ENCODE measurements around the gene TPST2.

DNA sequence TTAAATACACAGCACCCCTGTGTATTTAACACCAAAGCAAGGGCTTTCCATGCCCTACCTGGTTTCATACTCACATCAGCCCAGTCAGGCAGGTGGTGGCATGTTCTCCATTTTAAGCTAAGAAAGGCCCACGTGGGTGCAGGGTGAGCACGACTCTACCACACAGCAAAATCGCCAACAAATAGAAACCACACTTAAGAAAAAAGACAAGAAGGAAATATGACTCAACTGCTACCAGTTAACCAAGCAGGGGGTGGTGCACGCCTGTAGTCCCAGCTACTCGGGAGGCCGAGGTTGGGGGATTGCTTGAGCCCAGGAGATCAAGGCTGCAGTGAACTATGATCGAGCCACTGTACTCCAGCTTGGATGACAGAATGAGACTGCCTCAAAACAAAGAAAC is 42.5 kb downstream of the TPST2 start:
- TF ChIP-seq EZH2 (IDR thresholded peaks at IDR 0.05) (no peak), POLR2AphosphoS5 (IDR thresholded peaks at IDR 0.05; ENCODE audit: borderline replicate concordance, low read depth, low read length) (no peak), FOXP2 (optimal IDR thresholded peaks at IDR 0.05; ENCODE audit: control extremely low read depth, extremely low read length, insufficient read depth) (no peak)
